Keratinocyte (primary cell): ENCODE measurements around the gene PAPPA.

Source experiments
- EZH2 ChIP-seq: IDR thresholded peaks from one replicate; pipeline ENCODE4 v1.6.1; 2012; ENCODE audit warnings: inconsistent platforms, mild to moderate bottlenecking, low read length, moderate library complexity
- TF ChIP-seq, protein P1 (sequence below), 3 experiments: IDR thresholded peaks in 1 of 3; conservative IDR thresholded peaks in 1 of 3; optimal IDR thresholded peaks in 1 of 3; 2 replicates in 2 of 3; 3 replicates in 1 of 3; pipeline versions ENCODE3 to v1.5.1; 2011; ENCODE audit warnings: low read length in 3 of 3, mild to moderate bottlenecking in 3 of 3, moderate library complexity in 2 of 3, control low read depth in 1 of 3, inconsistent platforms in 1 of 3; ENCODE audit not compliant: insufficient read depth in 2 of 3; ENCODE audit errors: extremely low read depth in 1 of 3

DNA sequence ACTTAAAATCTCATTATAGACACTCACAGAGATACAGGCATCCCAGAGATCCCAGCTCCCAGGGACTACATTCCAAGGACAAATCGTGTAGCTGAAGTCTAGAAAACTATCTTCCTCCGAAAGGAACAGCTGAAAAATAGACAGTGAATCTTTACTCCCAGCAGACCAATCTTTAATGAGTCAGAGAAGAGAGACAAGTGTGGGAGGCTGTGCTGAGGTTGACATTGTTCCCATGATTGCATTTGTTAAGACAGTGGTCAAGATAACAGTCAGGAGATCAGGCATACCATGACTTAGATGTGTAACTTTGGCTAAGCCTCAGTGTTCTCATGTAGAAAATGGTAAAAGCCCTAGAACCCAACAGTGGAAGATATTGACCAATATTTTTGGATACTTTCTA, 120.7 kb downstream of the PAPPA start:
- TF ChIP-seq, protein P1, sequence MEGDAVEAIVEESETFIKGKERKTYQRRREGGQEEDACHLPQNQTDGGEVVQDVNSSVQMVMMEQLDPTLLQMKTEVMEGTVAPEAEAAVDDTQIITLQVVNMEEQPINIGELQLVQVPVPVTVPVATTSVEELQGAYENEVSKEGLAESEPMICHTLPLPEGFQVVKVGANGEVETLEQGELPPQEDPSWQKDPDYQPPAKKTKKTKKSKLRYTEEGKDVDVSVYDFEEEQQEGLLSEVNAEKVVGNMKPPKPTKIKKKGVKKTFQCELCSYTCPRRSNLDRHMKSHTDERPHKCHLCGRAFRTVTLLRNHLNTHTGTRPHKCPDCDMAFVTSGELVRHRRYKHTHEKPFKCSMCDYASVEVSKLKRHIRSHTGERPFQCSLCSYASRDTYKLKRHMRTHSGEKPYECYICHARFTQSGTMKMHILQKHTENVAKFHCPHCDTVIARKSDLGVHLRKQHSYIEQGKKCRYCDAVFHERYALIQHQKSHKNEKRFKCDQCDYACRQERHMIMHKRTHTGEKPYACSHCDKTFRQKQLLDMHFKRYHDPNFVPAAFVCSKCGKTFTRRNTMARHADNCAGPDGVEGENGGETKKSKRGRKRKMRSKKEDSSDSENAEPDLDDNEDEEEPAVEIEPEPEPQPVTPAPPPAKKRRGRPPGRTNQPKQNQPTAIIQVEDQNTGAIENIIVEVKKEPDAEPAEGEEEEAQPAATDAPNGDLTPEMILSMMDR (optimal IDR thresholded peaks at IDR 0.05 in 1 of 3, IDR thresholded peaks at IDR 0.05 in 1 of 3, conservative IDR thresholded peaks at IDR 0.05 in 1 of 3; ENCODE audit: extremely low read depth in 1 of 3, insufficient read depth in 2 of 3, low read length in 3 of 3): no peak
- TF ChIP-seq EZH2: no peak
